Subcutaneous abdominal adipose tissue (tissue), 5 donors: ENCODE data around the gene ELANE.
A peak's percentile ranks its signal among the peaks of the same experiment; 100 is the strongest.
"Not testable (repeated sequence)": the region's sequence is repeated elsewhere in the genome, so short reads cannot be mapped to it uniquely, and the experiment has no call there.

Experiments used
- H3K27ac ChIP-seq: one replicate; pipeline ENCODE4 v1.7.0; 2013; ENCODE audit warnings: low read depth, mild to moderate bottlenecking, inconsistent platforms, low read length, moderate library complexity
- H3K27me3 ChIP-seq, 5 donors: one replicate each; pipeline ENCODE4 v1.7.0; 2013; ENCODE audit warnings: low read length in 5 of 5, inconsistent platforms in 1 of 5; ENCODE audit not compliant: control insufficient read depth in 5 of 5, insufficient read depth in 4 of 5
- H3K36me3 ChIP-seq, 5 donors: one replicate each; pipeline ENCODE4 v1.7.0; 2013; ENCODE audit warnings: low read length in 5 of 5; ENCODE audit not compliant: control insufficient read depth in 5 of 5, insufficient read depth in 5 of 5
- H3K4me1 ChIP-seq, 5 donors: one replicate each; pipeline ENCODE4 v1.7.0; 2013; ENCODE audit warnings: low read length in 5 of 5, mild to moderate bottlenecking in 3 of 5, moderate library complexity in 1 of 5; ENCODE audit not compliant: control insufficient read depth in 5 of 5, insufficient read depth in 5 of 5
- H3K4me3 ChIP-seq, 5 donors: one replicate each; pipeline ENCODE4 v1.7.0; 2013; ENCODE audit warnings: low read length in 5 of 5, low read depth in 1 of 5
- H3K9ac ChIP-seq, 5 donors: one replicate each; pipeline ENCODE4 v1.7.0; 2013; ENCODE audit warnings: low read length in 5 of 5, mild to moderate bottlenecking in 4 of 5, moderate library complexity in 3 of 5
- H3K9me3 ChIP-seq, 5 donors: one replicate each; pipeline ENCODE4 v1.7.0; 2013; ENCODE audit warnings: low read length in 5 of 5; ENCODE audit not compliant: control insufficient read depth in 5 of 5
- donor health status: healthy.
- donor health status: healthy.
- donor health status: healthy.
- donor health status: healthy.
- donor health status: healthy.

The ELANE gene

GRCh38 chr19:843180-843835 lies 8.8 kb upstream of the ELANE start:
- H3K27ac ChIP-seq: no peak overlapping the region
- no peak overlapping the region for H3K9ac ChIP-seq
- H3K27me3 ChIP-seq: peaks cover 18 to 32% (median 21%) of the 10 kb centered on the region in 5 donors
- H3K4me1 ChIP-seq: peaks cover 0 to 25% (median 21%) of the 10 kb centered on the region in 5 donors
- no peaks in the 10 kb centered on the region for H3K36me3 ChIP-seq
- peak overlapping the region in 1 of 5 donors; percentile 37 for H3K4me3 ChIP-seq
- no peaks in the 10 kb centered on the region for H3K9me3 ChIP-seq

GRCh38 chr19:843836-844545 lies 8.1 kb upstream of the ELANE start:
- Histone ChIP-seq H3K27me3 (peaks cover 18 to 31% (median 21%) of the 10 kb centered on the region in 5 donors), H3K27ac (no peak overlapping the region), H3K9me3 (no peaks in the 10 kb centered on the region), H3K36me3 (no peaks in the 10 kb centered on the region), H3K9ac (no peak overlapping the region), H3K4me1 (peaks cover 0 to 30% (median 21%) of the 10 kb centered on the region in 5 donors), H3K4me3 (peak overlapping the region in 1 of 5 donors; percentile 37)

GRCh38 chr19:844546-844971 lies 7.5 kb upstream of the ELANE start:
- H3K9ac ChIP-seq: no peak overlapping the region
- H3K4me3 ChIP-seq: no peak overlapping the region
- no peak overlapping the region for H3K27ac ChIP-seq
- H3K27me3 ChIP-seq: peaks cover 17 to 30% (median 21%) of the 10 kb centered on the region in 5 donors
- H3K36me3 ChIP-seq: no peaks in the 10 kb centered on the region
- no peaks in the 10 kb centered on the region for H3K9me3 ChIP-seq
- H3K4me1 ChIP-seq: peaks cover 0 to 27% (median 20%) of the 10 kb centered on the region in 5 donors

- Histone ChIP-seq H3K9ac (no peak overlapping the region), H3K27me3 (peaks cover 14 to 24% (median 17%) of the 10 kb centered on the region in 5 donors), H3K9me3 (no peaks in the 10 kb centered on the region), H3K4me3 (no peak overlapping the region), H3K36me3 (no peaks in the 10 kb centered on the region), H3K4me1 (peaks cover 0 to 32% (median 25%) of the 10 kb centered on the region in 5 donors), H3K27ac (no peak overlapping the region)
These were observed 6.2 kb upstream of the ELANE start for GRCh38 chr19:845707-846521.

- H3K27me3 ChIP-seq: peaks cover 8 to 17% (median 12%) of the 10 kb centered on the region in 5 donors
These were observed 3.6 kb upstream of the ELANE start for GRCh38 chr19:848386-848921.

GRCh38 chr19:849195-849594 lies 2.9 kb upstream of the ELANE start:
- not testable (repeated sequence) for H3K36me3 ChIP-seq, H3K4me3 ChIP-seq, H3K9me3 ChIP-seq, H3K27ac ChIP-seq, H3K9ac ChIP-seq
- Histone ChIP-seq H3K27me3 (peaks cover 5 to 14% (median 8%) of the 10 kb centered on the region in 5 donors), H3K4me1 (peaks cover 0 to 32% (median 22%) of the 10 kb centered on the region in 5 donors)

More at GRCh38 chr19:848386-848921, 3.6 kb upstream of the ELANE start:
- Histone ChIP-seq H3K4me1 (peaks cover 0 to 37% (median 27%) of the 10 kb centered on the region in 5 donors), H3K9me3 (no peaks in the 10 kb centered on the region), H3K36me3 (no peaks in the 10 kb centered on the region), H3K27ac (no peak overlapping the region), H3K9ac (no peak overlapping the region), H3K4me3 (no peak overlapping the region)

GRCh38 chr19:850221-850978 lies 1.7 kb upstream of the ELANE start:
- peaks cover 0 to 32% (median 22%) of the 10 kb centered on the region in 5 donors for H3K4me1 ChIP-seq
- H3K36me3 ChIP-seq: no peaks in the 10 kb centered on the region
- peak overlapping the region in 4 of 5 donors; percentile 8 to 38 (median 33) for H3K4me3 ChIP-seq
- H3K27me3 ChIP-seq: peaks cover 2 to 10% (median 5%) of the 10 kb centered on the region in 5 donors
- peak overlapping the region in 4 of 5 donors; percentile 26 to 69 (median 44) for H3K9ac ChIP-seq
- H3K27ac ChIP-seq: peak overlapping the region; percentile 41
- H3K9me3 ChIP-seq: no peaks in the 10 kb centered on the region

GRCh38 chr19:850979-851335 lies 1.1 kb upstream of the ELANE start:
- Histone ChIP-seq H3K4me1 (peaks cover 0 to 32% (median 22%) of the 10 kb centered on the region in 5 donors), H3K9me3 (no peaks in the 10 kb centered on the region), H3K9ac (peak overlapping the region in 4 of 5 donors; percentile 26 to 69 (median 44)), H3K27ac (peak overlapping the region; percentile 41), H3K36me3 (no peaks in the 10 kb centered on the region), H3K27me3 (peaks cover 2 to 6% (median 5%) of the 10 kb centered on the region in 5 donors), H3K4me3 (peak overlapping the region in 4 of 5 donors; percentile 8 to 38 (median 33))

- no peak overlapping the region for H3K27ac ChIP-seq
- no peak overlapping the region for H3K4me3 ChIP-seq
- H3K36me3 ChIP-seq: no peaks in the 10 kb centered on the region
- H3K9ac ChIP-seq: no peak overlapping the region
- H3K4me1 ChIP-seq: peaks cover 0 to 25% (median 16%) of the 10 kb centered on the region in 5 donors
- H3K27me3 ChIP-seq: peaks cover 0 to 4% (median 0%) of the 10 kb centered on the region in 5 donors
- no peaks in the 10 kb centered on the region for H3K9me3 ChIP-seq
These were observed 997 bp downstream of the ELANE start for GRCh38 chr19:853014-853585.
